Hypothalamus (tissue), 51 donors: ENCODE results near the gene KBTBD12.

ENCODE experiments used
- DNase-seq, 51 donors: peaks; one replicate each; lab custom pipeline; 2025; lab: John Stamatoyannopoulos, UW

The KBTBD12 gene

DNA sequence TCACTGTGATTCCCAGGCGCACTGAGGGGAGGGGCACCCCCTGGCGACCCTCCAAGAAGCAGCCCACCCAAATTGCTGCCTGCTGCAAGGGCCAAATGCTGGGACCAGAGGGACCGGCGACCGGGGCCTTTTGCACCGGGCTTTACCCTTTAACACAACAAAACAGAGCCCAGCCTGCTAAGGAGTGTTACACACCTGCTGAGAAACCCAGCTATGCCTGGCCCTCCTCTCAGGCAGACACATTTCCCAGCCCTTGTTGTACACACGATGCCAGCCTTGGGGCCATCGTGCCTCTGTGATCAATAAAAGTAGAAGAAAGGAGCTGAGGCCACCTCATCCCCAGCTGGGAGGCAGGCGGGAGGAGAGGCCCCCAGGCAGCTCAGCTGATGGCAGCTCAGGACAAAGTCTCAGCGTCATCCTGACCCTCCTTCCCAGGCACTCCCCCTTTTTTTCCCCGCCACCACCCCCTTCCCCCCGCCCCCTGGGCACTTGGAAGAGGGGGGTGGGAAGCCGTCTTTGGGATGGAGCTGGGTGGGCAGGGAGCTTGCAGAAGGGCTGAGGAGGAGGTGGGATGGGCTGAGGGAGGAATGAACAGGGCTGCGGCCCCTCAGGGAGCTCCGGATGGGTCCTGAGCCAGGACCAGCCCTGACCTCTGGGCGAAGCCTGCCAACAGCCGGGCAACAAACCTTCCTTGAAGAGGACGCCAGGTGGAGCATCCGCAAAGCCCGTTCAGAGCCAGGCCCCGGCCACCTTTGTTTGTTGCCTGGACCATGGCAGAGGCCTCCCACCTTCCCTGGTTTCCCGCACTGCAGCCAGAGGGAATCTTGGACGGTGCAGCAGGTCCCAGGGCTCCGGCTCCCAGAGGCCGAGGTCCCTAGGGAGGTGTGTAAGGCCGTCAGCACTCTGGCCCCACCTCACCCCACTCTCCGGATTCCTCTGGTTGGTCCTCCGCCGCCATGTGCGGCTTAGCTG, 91.3 kb downstream of the KBTBD12 start:
- DNase-seq: no peak

DNA sequence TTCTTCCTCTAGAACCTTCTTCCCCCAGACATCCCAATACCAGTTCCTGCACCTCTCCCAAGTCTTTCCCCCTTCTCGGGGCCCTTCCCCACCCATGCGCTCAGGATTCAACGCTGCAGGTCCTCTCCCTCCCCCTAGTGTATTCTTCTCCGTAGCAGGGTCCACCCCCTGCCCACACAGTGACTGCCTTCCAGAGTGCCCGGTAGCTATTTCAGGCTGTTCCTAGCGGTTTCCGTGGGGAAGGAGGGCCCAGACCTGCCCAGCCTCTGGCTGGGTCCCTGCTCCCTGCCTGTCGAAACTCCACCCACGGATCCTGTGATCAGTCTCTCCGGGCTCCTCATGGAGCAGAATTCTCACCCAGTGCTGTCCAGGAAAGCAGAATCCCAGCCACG, 92.0 kb downstream of the KBTBD12 start:
- no peak for DNase-seq

DNA sequence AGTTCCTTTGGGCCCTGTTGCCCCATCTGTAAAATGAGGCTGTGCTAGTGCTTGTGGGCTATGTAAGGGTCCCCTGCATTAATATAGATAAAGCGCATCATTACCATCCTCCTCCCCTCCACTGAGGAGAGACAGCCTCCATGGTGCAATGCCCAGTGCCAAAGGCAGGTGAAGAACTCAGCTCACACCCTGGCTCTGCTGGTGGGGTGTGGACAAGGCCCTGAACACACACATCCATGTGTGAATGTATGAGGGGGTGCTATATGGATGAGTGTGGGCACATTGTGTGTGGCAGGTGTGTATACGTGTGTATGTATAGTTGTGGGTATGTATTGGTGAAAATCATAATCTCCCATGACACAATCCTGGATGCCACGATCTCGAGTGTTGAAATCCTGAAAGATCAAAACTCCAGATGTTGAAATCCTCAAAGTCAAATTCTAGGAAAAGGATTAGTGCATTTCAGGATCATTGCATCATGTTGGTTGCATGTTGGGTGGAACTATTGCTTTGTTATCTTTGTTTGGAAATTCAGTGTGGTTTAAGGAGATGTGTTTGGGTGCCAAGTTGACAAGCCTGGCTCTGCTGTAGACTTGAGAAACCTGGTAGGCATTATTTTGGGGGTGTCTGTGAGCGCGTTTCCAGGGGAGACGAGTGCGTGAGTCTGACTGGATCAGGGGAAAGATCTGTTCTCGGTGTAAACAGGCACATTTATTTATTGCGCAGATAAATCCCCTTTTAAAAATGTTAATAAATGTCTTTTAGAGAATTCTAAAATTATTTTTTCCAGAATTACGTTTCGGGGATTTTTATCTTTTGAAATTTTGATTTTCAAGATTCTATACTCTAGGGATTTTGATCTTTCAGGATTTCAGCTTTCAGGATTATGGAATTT, 95.2 kb downstream of the KBTBD12 start:
- no peak for DNase-seq

DNA sequence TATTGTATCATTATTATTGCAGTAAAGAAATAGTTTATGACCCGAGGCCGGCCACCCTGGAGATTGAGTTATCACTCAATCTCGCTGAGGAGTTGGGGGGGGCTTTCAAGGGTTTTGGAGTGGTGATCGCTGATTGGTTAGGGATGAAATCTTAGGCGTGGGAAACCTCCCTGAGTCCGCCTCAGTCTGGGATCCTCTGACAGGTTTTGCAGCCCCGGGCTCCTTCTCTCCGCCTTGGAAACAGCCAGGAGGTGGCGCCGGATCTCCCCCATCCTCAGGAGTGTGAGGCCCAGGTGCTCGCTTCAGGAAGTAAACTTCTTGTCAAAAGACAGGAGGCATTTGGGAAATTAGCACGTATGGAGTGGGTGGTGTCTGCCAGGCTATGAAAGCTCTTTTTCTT, 96.1 kb downstream of the KBTBD12 start:
- peak in 3 of 51 donors; percentile 1 to 20 (median 13) for DNase-seq

DNA sequence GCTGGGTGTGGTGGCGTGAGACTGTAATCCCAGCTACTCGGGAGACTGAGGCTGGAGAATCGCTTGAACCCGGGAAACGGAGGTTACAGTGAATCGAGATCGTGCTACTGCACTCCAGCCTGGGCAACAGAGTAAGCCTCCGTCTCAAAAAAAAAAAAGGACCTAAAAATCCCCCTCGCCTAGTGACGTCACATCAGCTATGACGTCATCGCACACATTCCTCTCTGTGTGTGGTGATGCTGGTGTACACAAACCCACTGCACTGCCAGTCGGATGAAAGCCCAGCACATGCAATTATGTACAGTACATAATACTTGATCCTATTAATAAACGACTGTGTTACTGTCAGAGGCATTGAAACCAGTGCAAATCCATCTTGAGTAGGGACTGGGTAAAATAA, 97.0 kb downstream of the KBTBD12 start:
- DNase-seq: no peak

DNA sequence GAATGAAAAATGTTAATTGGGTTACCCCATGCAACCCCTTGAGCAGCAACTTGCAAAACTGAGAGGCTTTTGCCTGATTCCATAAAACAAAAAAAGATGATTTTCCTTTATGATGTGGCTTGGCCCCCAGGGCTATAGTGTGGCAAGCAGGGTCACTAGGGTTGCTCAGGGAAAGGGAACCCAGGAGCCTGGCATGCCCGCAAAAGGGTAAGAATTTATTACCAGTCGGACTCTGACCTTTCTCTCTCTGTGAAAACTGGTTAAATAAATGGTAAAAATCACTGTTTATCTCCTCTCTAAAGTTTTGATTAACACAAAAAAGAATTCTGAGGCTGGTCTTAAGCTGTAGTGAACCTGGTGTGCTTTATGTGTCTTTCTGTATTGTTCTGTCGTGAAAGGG, 99.5 kb downstream of the KBTBD12 start:
- no peak for DNase-seq

DNA sequence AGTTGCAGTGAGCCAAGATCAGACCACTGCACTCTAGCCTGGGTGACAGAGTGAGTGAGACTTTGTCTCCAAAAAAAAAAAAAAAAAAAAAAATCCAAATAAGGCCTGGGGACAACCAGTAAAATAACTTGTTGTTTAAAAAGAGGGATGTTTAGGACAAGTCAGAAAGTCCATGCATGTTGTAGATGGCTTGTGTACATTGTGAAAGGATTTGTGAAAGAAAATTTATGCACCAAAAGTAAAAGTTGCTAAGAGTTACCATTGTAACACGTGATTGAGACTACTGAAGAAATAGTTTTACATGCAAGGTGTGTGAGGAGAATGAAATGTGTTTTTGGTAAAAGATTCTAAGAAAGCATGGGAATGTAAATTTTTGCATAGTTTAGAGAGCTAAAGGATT, 101.5 kb downstream of the KBTBD12 start:
- no peak for DNase-seq

DNA sequence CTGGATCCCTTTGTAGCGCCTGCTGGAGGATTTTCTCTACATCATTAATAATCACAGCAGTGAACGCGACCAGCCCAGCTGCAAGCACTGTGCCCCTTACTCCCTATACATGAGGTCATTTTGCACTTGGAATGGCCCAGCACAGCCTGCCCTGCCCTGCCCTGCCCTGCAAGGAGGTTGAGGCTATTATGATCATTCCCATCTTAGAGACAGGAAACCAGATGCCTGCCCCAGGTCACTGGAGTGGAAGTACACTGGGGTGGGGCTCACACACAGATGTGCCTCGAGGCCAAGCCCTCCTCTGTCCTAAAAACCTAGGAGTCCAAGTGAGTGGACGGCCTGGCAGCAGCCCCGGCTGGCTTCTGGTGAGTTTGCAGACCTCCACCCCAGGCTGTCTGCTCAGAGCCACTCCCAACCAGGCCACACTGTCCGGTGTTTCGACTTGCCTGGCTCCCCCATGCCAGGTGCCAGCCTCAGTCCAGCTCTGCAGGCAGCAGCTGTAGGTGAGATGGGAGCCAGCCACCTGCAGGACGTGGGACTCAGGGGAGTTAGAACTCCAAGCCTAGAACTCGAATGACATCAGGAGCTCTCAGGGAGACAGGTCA, 106.8 kb downstream of the KBTBD12 start:
- no peak for DNase-seq

DNA sequence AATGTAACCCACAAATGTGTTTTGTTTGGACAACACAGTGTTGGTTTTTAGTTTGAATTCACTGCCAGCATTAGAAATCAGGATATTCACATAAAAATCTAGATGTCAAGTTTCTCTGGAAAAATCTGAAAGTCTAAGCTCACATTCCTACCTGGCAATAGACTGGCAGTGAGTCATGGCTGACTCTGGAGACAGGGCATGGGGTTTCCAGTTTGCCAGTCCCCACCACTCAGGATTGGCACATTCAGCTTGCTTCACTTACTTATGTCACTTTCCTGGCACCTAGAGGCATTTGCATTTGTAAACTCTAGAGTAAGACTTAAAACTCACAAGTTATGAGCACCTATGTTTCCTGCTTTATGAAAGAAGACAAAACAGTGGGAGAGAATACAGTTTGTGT, 118.1 kb downstream of the KBTBD12 start:
- DNase-seq: no peak

DNA sequence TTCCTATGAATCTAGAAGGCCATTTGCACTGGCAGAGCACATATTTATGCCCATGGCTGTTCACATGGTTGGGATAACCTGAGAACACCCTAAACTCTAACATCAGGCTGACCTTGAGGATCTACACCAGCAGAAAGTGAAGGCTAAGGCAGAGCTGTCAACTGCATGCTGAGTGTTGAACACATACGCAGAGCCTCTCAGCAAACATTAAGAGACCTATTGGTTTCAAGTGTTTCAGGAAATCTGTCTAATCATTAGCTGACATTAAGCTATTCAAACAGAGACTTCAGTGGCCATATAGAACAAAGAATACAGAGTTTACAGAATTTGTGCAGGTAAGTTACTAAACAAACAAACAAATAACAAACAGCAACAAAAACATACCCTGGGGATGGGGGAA, 121.1 kb downstream of the KBTBD12 start:
- DNase-seq: no peak
